HG03139 (cell line): ENCODE results near the gene GDPD4.

Experiments
- ATAC-seq: cut with Tn5 transposase; IDR thresholded peaks from one replicate; pipeline ENCODE4 v1.9.1; 2021; ENCODE audit not compliant: unreplicated experiment

The GDPD4 gene

DNA sequence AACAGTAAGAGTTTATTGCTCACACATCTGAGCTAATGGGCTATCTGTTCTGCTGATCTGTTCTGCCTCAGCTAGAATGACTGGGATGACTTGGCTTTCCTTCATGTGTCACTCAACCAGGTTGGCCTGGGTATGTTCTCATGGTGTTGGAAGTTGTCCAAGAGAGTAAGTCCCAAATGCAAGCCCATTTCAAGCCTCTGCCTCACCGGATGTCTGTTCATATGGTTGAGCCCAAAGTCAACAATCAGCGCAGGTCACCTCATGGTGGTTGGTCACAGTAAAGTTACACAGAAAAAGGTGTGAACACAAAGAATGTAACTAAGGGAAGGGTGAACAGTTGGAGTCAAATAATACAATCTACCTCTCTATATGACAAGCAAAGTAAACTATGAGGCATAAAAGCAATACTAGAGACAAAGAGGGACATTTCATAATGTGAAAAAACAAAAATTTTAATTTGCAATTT, 1.9 kb downstream of the GDPD4 start:
- no peak for ATAC-seq

- no peak for ATAC-seq
These were observed 7.4 kb downstream of the GDPD4 start for GRCh38 chr11:77294040-77294439.

GRCh38 chr11:77289737-77290136, 11.7 kb downstream of the GDPD4 start:
- ATAC-seq, result no peak

DNA sequence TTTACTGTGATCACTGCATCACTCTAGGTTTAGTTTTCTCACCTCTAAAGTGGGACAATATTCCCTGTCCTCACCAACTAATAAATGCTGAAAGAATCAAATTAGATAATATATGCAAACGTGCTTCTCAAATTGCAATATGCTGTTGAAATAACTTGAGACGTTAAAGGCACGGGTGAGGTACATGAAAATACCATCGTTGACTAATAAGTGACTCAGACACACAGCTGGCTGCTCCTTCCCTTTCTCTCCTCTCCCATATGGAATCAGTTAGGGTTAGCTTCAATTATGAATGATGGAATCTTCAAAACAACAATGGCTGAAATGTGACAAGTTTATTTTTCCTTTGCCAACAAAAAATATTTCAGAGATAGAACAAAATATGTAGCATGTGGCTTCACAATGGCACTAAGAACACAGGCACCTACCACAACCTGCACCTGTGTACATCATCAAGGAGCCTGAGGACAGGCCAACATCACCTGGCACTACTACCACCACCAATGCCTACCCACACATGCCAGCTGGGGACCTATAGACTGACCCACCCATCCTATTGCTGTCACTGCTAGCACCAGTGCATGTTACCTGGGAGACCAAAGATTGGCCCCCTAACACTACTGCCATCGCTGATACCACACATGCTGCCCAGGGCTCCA, 13.7 kb downstream of the GDPD4 start:
- ATAC-seq, result no peak

GRCh38 chr11:77287136-77287535, 14.3 kb downstream of the GDPD4 start:
- ATAC-seq, result no peak

- ATAC-seq, result no peak
These were observed 16.7 kb downstream of the GDPD4 start for GRCh38 chr11:77284476-77285468.

DNA sequence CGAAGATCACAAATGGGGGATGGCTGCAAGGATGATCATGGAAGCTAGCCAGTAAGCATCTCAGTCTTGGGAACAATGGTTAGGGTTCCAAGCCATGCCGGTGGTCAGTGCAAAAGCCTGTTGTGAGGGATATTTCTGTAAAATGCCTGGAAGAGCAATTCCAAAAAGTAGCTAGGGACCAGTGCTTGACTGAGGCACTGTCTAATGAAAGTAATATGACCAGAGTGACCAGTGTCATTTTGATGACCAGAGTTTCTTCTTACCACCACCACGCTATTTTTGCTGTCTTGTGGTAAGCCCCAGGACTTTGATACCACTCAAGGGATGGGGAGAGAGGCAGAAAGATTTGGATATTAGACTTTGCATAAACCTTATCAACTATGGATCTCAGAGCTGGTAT, 18.4 kb downstream of the GDPD4 start:
- no peak for ATAC-seq

GRCh38 chr11:77278595-77279506, 22.6 kb downstream of the GDPD4 start:
- no peak for ATAC-seq

GRCh38 chr11:77276271-77276670, 25.2 kb downstream of the GDPD4 start:
- ATAC-seq, result no peak

DNA sequence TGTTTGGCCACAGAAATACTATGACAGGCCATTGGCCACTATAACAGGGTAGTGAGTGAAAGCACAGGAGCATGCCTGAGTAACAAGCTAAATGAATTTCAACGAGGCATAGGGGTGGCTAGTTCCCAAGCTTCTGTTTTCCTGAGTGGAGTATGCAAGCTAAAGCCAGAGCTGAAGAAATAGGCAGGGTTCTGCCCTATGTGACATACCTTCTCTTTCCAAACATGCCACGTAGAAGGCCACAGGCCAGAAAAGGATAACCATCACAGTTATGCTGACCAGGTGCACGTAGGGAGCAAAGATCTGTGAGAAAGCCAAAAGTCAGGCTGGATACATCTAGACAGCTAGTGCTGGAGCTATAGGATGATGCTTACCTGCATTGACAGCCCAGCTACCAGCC, 30.6 kb downstream of the GDPD4 start:
- ATAC-seq, result no peak

DNA sequence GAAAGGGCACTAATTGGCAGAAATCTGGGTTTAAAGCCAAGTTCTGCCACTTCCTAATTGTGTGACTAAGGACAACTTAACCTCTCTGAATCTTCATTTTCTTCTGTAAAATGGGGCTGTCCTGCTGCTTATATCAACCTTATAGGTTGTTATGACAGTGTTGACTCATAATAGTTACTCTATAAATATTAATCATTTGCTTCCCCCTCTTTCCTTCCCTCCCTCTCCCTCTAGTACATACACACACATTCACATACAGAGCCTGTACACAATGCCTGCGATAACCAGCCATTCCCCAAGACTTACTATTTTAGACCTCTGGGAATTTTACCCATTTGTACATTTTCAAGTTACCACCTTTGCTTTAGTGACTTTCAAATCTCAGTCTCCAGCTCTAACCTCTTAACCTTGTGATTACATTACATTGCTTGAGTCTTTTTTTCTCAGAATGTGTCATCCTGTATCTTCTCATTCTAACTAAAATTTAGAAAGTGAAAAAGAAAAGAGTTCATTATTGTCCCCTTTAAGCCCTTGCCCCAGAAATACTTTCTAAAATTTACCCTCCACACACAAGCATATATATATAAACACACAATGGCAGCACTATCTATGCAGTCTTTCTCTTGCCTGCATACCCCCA, 31.9 kb downstream of the GDPD4 start:
- no peak for ATAC-seq

DNA sequence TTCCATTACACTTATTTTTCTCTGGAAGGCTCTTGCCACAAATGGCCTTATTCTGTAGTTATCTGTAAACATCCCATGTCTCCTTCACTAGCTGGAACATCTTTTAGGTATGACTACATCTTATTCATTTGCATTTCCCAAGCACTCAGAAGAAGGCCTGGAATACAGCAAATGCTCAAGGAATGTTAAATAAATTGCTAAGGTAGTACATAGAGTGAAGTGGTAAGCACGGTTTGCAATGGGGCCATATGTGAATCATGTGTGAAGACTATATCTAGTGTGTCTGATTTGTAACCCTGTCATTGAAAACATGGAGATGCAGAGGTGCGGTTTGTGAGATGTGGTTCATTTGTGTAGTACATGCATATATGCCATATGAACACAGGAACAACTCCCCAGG, 33.5 kb downstream of the GDPD4 start:
- ATAC-seq, result no peak

- no peak for ATAC-seq
These were observed 34.7 kb downstream of the GDPD4 start for GRCh38 chr11:77266766-77267165.

- no peak for ATAC-seq
These were observed 38.7 kb downstream of the GDPD4 start for GRCh38 chr11:77262803-77263202.

GRCh38 chr11:77259641-77260040, 41.8 kb downstream of the GDPD4 start:
- ATAC-seq, result no peak

- ATAC-seq, result no peak
These were observed 47.8 kb downstream of the GDPD4 start for GRCh38 chr11:77253690-77254089.

DNA sequence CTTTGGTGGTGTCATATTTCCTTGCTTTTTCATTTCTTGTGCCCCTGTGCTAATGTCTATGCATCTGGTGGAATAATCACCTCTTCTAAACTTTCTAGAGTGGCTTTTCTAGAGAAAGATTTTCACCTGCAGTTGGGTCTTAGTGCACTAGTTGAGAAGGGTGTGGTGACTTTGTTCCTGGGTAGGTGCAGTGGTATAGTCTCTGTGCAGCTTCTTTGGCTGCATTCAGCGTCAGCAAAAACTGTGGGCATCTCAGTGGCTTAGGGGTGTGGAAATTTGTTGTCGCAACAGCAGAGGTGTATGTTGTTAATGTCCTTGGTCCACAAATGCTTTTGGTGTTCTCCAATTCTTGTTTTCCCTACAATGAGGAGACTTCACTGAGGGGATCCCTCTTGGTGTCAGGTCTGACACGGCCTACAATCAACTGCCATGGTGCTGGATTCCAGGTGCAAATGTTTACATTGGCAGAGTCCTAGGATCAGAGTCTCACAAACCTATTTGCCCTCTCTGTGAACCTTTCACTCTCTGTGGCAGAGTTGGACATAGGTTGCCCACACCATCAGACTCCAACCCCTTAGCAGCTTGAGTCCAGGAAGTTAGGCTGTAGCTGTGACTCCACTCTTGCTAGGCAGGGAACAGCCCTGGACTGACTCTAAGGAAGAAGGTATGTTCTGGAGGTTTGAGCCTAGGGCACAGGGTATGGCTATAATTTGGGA, 48.8 kb downstream of the GDPD4 start:
- no peak for ATAC-seq

DNA sequence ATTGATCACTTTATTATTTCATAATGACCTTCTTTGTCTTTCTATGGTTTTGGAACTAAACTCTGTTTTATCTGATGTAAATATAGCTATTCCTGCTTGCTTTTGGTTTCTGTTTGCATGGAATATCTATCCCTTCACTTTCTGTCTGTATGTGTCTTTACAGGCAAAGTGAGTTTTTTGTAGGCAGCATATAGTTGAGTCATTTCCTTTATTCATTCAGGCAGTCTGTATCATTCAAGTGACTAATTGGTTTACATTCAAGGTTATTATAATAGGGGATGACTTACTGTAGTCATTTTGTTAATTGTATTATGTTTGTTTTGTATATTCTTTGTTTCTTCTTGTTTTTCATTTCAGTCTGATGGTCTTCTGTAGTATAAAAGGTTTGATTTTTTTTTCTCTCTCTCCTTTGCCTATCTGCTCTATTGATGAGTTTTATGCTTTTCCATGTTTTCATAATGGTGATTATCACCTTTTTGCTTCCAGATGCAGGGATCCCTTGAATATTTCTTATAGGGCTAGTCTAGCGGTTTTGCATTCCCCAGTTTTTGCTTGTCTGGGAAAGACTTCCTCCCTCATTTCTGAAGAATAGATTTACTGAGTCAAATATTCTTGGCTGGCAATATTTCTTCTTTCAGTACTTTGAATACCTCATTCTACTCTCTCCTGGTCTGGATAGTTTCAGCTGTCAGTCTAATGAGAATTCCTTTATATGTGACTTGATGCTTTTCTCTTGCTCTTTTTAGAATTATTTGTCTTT, 50.4 kb downstream of the GDPD4 start:
- no peak for ATAC-seq

DNA sequence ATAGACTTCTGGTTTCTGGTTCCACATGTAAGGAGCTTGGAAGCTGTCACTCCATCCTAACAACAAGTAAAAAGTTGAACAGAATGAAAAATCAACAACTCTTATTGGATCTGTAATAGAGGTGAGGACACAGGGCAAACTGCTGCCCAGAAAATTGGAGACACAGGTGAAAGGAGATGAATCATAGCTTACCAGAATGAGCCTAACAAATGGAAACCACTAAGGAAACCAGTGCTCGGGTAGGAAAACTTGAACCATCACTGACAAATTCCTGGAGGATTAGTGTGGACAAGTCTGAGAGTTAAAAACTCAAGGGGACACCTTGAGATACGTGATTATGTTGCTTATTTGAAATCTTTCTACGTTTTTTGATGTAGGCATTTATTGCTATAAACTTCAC, 52.1 kb downstream of the GDPD4 start:
- ATAC-seq, result no peak
